Measurements from ENCODE around the gene RPL5. TPM values are rescaled to one million over a fixed set of nuclear protein-coding genes. Genes with fewer than 3 reads are reported as not detected.
A peak's percentile ranks its signal among the peaks of the same experiment; 100 is the strongest.

Gene RPL5
- polyA plus RNA-seq, 6 donors from 2014 or later: 1,555 to 2,814 (median 2,267) TPM

- no peak for DNase-seq
- Mint-ChIP-seq H3K27ac (peak overlapping the region in 3 of 6 donors; percentile 8 to 47 (median 17)), H3K36me3 (peaks cover 9% of the 10 kb centered on the region in 2 donors), H3K27me3 (no peaks in the 10 kb centered on the region), H3K9me3 (peaks cover 0 to 8% (median 0%) of the 10 kb centered on the region in 7 donors), H3K4me1 (peaks cover 26 to 36% (median 30%) of the 10 kb centered on the region in 3 donors), H3K4me3 (no peak overlapping the region)
- ATAC-seq (ENCODE audit: low read depth in 2 of 2): no peak
Measured at GRCh38 chr1:92851729-92852128, 19.9 kb downstream of the RPL5 start.

GRCh38 chr1:92853299-92853698, 21.5 kb downstream of the RPL5 start:
- ATAC-seq (ENCODE audit: low read depth in 2 of 2): peak; percentile 38 to 39
- peaks cover 0 to 8% (median 0%) of the 10 kb centered on the region in 7 donors for H3K9me3 Mint-ChIP-seq

GRCh38 chr1:92854101-92854785, 22.4 kb downstream of the RPL5 start:
- DNase-seq: no peak
- Mint-ChIP-seq H3K9me3 (peaks cover 0 to 8% (median 0%) of the 10 kb centered on the region in 7 donors), H3K4me1 (peaks cover 23 to 41% (median 30%) of the 10 kb centered on the region in 3 donors), H3K27me3 (no peaks in the 10 kb centered on the region), H3K36me3 (peaks cover 9% of the 10 kb centered on the region in 2 donors), H3K4me3 (no peak overlapping the region), H3K27ac (peak overlapping the region in 4 of 6 donors; percentile 7 to 56 (median 24))
- no peak for ATAC-seq (ENCODE audit: low read depth in 2 of 2)

More at GRCh38 chr1:92853299-92853698, 21.5 kb downstream of the RPL5 start:
- peaks cover 9% of the 10 kb centered on the region in 2 donors for H3K36me3 Mint-ChIP-seq
- peak overlapping the region in 1 of 6 donors; percentile 13 for H3K27ac Mint-ChIP-seq
- DNase-seq: no peak
- peaks cover 23 to 35% (median 27%) of the 10 kb centered on the region in 3 donors for H3K4me1 Mint-ChIP-seq
- no peak overlapping the region for H3K4me3 Mint-ChIP-seq
- no peaks in the 10 kb centered on the region for H3K27me3 Mint-ChIP-seq

GRCh38 chr1:92855236-92855635, 23.4 kb downstream of the RPL5 start:
- Mint-ChIP-seq H3K27me3 (no peaks in the 10 kb centered on the region), H3K9me3 (peaks cover 0 to 8% (median 0%) of the 10 kb centered on the region in 7 donors), H3K4me3 (no peak overlapping the region), H3K4me1 (peaks cover 25 to 44% (median 33%) of the 10 kb centered on the region in 3 donors), H3K27ac (no peak overlapping the region), H3K36me3 (peaks cover 9% of the 10 kb centered on the region in 2 donors)
- ATAC-seq (ENCODE audit: low read depth in 2 of 2): no peak
- no peak for DNase-seq

- no peaks in the 10 kb centered on the region for H3K27me3 Mint-ChIP-seq
- no peak for DNase-seq
- peaks cover 0 to 8% (median 0%) of the 10 kb centered on the region in 7 donors for H3K9me3 Mint-ChIP-seq
- no peak overlapping the region for H3K4me3 Mint-ChIP-seq
- H3K27ac Mint-ChIP-seq: no peak overlapping the region
- H3K4me1 Mint-ChIP-seq: peaks cover 26 to 33% (median 29%) of the 10 kb centered on the region in 3 donors
- peaks cover 9% of the 10 kb centered on the region in 2 donors for H3K36me3 Mint-ChIP-seq
- no peak for ATAC-seq (ENCODE audit: low read depth in 2 of 2)
Measured at GRCh38 chr1:92857817-92858216, 26.0 kb downstream of the RPL5 start.

GRCh38 chr1:92858564-92859399, 26.9 kb downstream of the RPL5 start:
- Mint-ChIP-seq H3K9me3 (peaks cover 0 to 8% (median 0%) of the 10 kb centered on the region in 7 donors), H3K27ac (peak overlapping the region in 5 of 6 donors; percentile 0 to 48 (median 28)), H3K4me3 (peak overlapping the region in 6 of 8 donors; percentile 2 to 66 (median 22)), H3K27me3 (no peaks in the 10 kb centered on the region), H3K36me3 (peaks cover 9% of the 10 kb centered on the region in 2 donors), H3K4me1 (peaks cover 17 to 25% (median 21%) of the 10 kb centered on the region in 3 donors)
- DNase-seq (peak; percentile 77), ATAC-seq (ENCODE audit: low read depth in 2 of 2) (peak; percentile 90 to 91)

- Mint-ChIP-seq H3K9me3 (peaks cover 0 to 8% (median 0%) of the 10 kb centered on the region in 7 donors), H3K4me1 (peaks cover 9 to 17% (median 15%) of the 10 kb centered on the region in 3 donors), H3K27ac (peak overlapping the region in 5 of 6 donors; percentile 0 to 44 (median 28)), H3K36me3 (peaks cover 6 to 7% of the 10 kb centered on the region in 2 donors), H3K4me3 (peak overlapping the region in 6 of 8 donors; percentile 2 to 66 (median 22)), H3K27me3 (no peaks in the 10 kb centered on the region)
- DNase-seq (no peak), ATAC-seq (ENCODE audit: low read depth in 2 of 2) (peak in 1 of 2 donors; percentile 16)
Measured at GRCh38 chr1:92859400-92860039, 27.7 kb downstream of the RPL5 start.

- Mint-ChIP-seq H3K4me3 (no peak overlapping the region), H3K9me3 (no peaks in the 10 kb centered on the region), H3K36me3 (peaks cover 0 to under 1% of the 10 kb centered on the region in 2 donors), H3K4me1 (peaks cover 16 to 18% (median 16%) of the 10 kb centered on the region in 3 donors), H3K27me3 (no peaks in the 10 kb centered on the region), H3K27ac (peak overlapping the region; percentile 11 to 78 (median 39))
- ATAC-seq (ENCODE audit: low read depth in 2 of 2) (no peak), DNase-seq (no peak)
Measured at GRCh38 chr1:92862605-92863004, 30.8 kb downstream of the RPL5 start.

- Mint-ChIP-seq H3K9me3 (no peaks in the 10 kb centered on the region), H3K27ac (peak overlapping the region in 2 of 6 donors; percentile 14 to 30), H3K36me3 (peaks cover 0 to 4% of the 10 kb centered on the region in 2 donors), H3K4me3 (no peak overlapping the region), H3K27me3 (no peaks in the 10 kb centered on the region), H3K4me1 (peaks cover 9 to 19% (median 15%) of the 10 kb centered on the region in 3 donors)
- DNase-seq: no peak
- no peak for ATAC-seq (ENCODE audit: low read depth in 2 of 2)
Measured at GRCh38 chr1:92864131-92864530, 32.3 kb downstream of the RPL5 start.

GRCh38 chr1:92870591-92870990, 38.8 kb downstream of the RPL5 start:
- Mint-ChIP-seq H3K36me3 (peaks cover 7 to 16% of the 10 kb centered on the region in 2 donors), H3K27me3 (no peaks in the 10 kb centered on the region), H3K27ac (peak overlapping the region in 2 of 6 donors; percentile 14 to 54), H3K9me3 (peaks cover 0 to 2% (median 0%) of the 10 kb centered on the region in 7 donors), H3K4me1 (peaks cover 5 to 13% (median 11%) of the 10 kb centered on the region in 3 donors), H3K4me3 (no peak overlapping the region)
- ATAC-seq (ENCODE audit: low read depth in 2 of 2) (no peak), DNase-seq (no peak)

GRCh38 chr1:92872719-92873118, 40.9 kb downstream of the RPL5 start:
- no peak overlapping the region for H3K27ac Mint-ChIP-seq
- H3K4me3 Mint-ChIP-seq: no peak overlapping the region

GRCh38 chr1:92874987-92875386, 43.1 kb downstream of the RPL5 start:
- H3K27me3 Mint-ChIP-seq: no peaks in the 10 kb centered on the region
- peaks cover 7 to 12% of the 10 kb centered on the region in 2 donors for H3K36me3 Mint-ChIP-seq
- H3K9me3 Mint-ChIP-seq: peaks cover 0 to 2% (median 0%) of the 10 kb centered on the region in 7 donors
- peaks cover 13 to 24% (median 14%) of the 10 kb centered on the region in 3 donors for H3K4me1 Mint-ChIP-seq
- ATAC-seq (ENCODE audit: low read depth in 2 of 2): no peak
- H3K27ac Mint-ChIP-seq: peak overlapping the region in 1 of 6 donors; percentile 16
- DNase-seq: no peak
- no peak overlapping the region for H3K4me3 Mint-ChIP-seq

More at GRCh38 chr1:92872719-92873118, 40.9 kb downstream of the RPL5 start:
- no peaks in the 10 kb centered on the region for H3K27me3 Mint-ChIP-seq
- peaks cover 7 to 14% of the 10 kb centered on the region in 2 donors for H3K36me3 Mint-ChIP-seq
- peaks cover 0 to 2% (median 0%) of the 10 kb centered on the region in 7 donors for H3K9me3 Mint-ChIP-seq
- peaks cover 8 to 14% (median 10%) of the 10 kb centered on the region in 3 donors for H3K4me1 Mint-ChIP-seq
- ATAC-seq (ENCODE audit: low read depth in 2 of 2) (no peak), DNase-seq (no peak)

- ATAC-seq (ENCODE audit: low read depth in 2 of 2) (no peak), DNase-seq (no peak)
- Mint-ChIP-seq H3K27me3 (no peaks in the 10 kb centered on the region), H3K4me1 (peaks cover 12 to 23% (median 14%) of the 10 kb centered on the region in 3 donors), H3K27ac (no peak overlapping the region), H3K4me3 (no peak overlapping the region), H3K36me3 (peaks cover 7 to 12% of the 10 kb centered on the region in 2 donors), H3K9me3 (peaks cover 0 to 2% (median 0%) of the 10 kb centered on the region in 7 donors)
Measured at GRCh38 chr1:92876351-92876750, 44.5 kb downstream of the RPL5 start.
